Hippocampal formation (tissue), 2 donors: Measurements from ENCODE around the gene ST6GALNAC6.
A peak's percentile ranks its signal among the peaks of the same experiment; 100 is the strongest.
"Not testable (repeated sequence)": the region's sequence is repeated elsewhere in the genome, so short reads cannot be mapped to it uniquely, and the experiment has no call there.

Source experiments
- DNase-seq, 2 donors: peaks; one replicate each; lab custom pipeline; 2025; lab: John Stamatoyannopoulos, UW

Gene ST6GALNAC6

DNA sequence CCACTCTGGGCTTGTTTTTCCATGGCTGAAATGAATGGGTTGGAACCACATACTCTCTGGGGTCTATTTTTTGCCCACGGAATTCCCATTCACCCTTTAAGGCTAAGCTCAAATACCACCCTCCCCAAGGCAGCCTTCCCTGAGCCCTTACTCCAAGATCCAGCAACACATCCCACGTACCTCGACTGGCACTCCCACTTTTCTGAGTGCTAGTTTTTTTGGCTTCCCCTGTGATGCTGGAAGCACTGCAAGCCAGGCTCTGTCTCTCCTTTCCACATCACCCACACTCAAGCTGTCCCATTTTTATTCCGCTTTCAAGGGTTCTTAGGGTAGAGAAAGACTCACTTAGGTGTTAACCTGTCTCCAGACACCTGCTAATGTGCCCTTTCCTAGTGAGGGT lies 6.0 kb downstream of the ST6GALNAC6 start:
- DNase-seq, result peak in 1 of 2 donors; percentile 55

- DNase-seq, result no peak
These were observed 6.6 kb downstream of the ST6GALNAC6 start for GRCh38 chr9:127892831-127893230.

DNA sequence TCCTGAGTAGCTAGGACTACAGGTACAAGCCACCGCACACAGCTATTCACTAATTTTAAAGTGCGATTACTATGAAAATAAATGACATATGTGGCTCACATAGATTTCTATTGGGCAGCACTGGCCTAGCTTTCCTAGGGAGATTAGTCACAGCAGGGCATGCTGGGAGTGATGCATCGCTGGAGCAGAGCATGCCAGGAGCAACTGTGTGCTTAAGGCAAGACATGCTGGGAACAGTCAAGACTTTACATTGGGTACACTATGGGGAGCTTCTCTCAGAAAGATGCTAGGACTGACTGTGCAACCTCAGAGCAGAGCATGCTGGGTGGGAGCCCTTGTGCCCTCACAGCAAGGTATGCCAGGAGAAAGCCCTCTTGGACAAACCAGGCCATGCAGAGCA lies 9.3 kb downstream of the ST6GALNAC6 start:
- no peak for DNase-seq

DNA sequence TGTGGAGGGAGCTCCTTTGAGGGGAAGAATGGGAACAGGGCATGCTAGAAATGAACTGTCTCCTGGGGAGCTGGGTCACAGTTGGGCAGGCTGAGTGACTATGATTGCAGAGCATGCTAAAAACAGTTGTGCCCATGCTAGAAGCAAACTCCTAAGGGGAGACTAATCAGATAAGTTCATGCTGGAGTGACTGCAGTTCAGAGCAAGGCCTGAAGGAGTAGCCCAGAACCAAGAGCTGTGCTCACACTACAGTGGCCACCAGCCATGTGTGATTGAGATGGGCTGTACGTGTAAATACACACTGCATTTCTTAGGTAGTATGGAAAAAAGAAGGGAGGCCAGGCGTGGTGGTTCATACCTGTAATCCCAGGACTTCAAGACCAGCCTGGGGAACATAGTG lies 11.6 kb downstream of the ST6GALNAC6 start:
- DNase-seq, result no peak

- DNase-seq, result no peak
These were observed 12.9 kb downstream of the ST6GALNAC6 start for GRCh38 chr9:127886401-127886972.

DNA sequence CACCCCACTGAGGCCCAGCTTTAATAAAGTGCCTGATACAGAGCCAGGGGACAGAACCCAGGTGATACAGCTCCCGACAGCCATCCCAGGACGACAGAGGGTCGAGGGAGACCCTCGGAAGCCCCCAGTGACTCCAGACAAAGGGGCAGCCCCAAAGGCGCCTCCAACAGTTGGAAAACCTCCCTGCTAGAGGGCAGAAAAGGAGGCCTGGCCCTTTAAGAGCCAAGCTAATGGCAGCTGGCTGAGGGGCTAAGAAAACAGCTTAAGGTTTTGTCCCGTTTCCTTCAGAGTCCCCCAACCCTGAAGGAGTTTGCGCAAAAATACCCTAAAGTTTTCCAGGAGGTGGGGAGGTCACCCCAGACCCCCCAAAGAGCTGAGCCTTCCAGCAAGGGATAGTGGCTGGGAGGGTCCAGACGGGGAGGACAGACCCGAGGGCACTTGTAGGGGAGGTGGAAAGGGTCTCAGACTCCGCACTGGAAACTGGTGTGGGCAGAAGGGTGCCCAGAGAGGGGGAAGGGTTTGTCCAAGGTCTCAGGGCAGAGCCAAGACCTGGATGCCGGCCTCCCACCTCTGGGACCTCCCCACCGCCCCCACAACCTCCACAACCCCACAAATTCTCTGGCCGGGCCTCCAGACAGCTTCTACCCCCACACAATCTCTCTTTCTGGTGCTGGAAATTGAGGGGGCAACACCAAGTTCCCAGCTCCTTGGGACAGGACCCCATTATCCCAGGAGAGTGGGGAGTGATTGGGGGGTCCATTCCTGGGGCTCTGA lies 13.7 kb downstream of the ST6GALNAC6 start:
- no peak for DNase-seq

DNA sequence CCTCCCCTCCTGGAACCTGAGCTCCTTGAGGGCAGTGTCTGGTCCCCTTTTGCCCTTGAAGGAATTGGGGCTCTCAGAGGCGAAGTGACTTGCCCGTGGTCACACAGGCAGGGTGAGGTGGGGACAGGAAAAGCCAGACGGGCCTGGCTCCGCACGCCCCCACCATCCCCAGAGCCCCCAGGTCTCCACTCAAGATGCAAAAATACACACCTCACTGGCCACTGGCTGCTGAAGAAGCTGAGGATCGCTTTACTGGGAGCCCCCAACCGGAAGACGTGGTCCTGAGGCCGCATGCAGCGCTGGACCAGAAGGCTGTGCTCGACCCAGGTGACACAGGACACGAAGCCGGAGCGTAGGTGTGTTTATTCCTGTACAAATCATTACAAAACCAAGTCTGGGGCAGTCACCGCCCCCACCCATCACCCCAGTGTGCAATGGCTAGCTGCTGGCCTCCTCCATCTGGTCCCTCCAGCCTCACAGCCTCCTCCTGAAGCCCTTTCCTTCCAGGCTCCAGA lies 14.4 kb downstream of the ST6GALNAC6 start:
- DNase-seq, result no peak

GRCh38 chr9:127884427-127884911 lies 14.9 kb downstream of the ST6GALNAC6 start:
- DNase-seq, result no peak

GRCh38 chr9:127883959-127884358 lies 15.4 kb downstream of the ST6GALNAC6 start:
- DNase-seq, result no peak

DNA sequence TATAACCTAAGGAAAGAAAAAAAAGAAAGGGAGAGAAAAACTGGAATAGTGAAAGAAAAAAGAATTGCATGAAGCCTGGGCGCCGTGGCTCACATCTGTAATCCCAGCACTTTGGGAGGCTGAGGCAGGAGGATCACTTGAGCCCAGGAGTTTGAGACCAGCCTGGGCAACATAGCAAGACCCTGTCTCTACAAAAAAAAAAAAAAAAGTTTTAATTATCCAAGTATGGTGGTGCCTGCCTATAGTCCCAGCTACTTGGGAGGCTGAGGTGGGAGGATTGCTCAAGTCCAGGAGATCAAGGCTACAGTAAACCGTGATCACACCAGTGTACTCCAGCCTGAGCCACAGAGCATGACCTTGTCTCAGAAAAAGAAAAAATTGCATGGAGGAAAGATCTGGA lies 17.7 kb downstream of the ST6GALNAC6 start:
- not testable (repeated sequence) for DNase-seq

- no peak for DNase-seq
These were observed 19.3 kb downstream of the ST6GALNAC6 start for GRCh38 chr9:127880143-127880542.

DNA sequence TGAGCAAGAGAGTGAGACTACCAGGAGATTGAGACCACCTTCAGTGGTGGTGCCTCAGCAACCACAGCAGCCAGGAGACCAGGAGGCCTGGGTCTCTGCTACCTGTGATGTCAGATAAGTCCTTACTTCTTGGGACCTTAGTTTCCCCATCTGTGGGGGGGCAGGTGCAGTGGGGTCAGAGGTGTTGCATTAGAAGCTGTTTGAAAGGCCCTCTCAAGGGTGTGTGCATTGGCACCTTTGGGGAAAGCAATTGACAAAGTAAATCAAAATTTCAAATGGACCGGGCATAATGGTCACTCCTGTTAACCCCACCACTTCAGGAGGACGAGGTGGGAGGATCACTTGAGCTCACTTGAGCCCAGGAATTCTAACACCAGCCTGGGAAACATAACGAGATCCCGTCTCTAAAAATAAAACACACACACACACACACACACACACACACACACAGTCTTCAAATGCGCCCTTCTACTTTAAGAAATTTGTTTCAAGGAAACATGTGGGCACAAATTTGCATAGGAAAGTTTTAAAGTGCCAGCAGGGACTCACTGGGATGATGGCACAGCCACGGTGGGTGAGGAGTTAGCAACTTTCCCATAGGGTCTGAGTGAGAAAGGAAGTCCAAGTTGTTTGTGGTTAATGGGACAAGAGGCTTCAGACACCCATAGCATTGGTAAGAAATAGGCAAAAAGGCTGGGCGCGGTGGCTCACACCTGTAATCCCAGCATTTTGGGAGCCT lies 20.6 kb downstream of the ST6GALNAC6 start:
- DNase-seq, result no peak

DNA sequence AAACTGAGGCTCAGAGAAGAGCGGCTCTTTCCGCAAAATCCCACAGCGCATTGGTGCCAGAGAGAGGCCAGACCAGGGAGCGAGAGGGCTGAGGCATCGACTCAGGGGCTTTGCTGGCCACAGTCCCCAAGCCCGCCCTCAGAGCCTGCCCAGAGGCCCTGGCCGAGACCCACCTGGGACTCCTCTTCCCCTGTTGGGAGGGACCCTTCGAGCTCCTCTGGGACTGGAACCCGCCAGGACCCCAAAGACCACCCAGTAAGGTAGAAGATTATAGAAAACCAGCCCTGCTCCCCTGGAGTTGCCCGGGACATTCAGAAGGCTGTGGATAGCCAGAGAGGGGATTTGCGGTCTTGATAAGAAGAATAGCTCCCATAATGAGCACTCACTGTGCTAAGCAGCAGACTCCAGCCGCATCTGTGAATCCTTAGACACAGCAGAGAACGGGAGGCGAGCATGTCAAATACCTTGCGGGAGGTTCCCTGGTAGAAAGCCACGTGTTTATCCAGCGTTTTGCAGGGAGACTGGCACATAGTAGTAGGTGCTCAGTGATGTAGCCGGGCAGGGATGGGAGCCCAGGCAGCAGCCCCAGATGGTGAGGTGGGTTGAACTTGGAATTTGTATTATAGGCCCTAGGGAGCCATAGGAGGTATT lies 21.3 kb downstream of the ST6GALNAC6 start:
- no peak for DNase-seq

- DNase-seq, result peak; percentile 78 to 85
These were observed 21.8 kb downstream of the ST6GALNAC6 start, which contains the start of gene AK1 for GRCh38 chr9:127877566-127877998. AK1 (minus strand) TSS chr9:127877675; CDS start chr9:127874617, 3,058 bp downstream.

DNA sequence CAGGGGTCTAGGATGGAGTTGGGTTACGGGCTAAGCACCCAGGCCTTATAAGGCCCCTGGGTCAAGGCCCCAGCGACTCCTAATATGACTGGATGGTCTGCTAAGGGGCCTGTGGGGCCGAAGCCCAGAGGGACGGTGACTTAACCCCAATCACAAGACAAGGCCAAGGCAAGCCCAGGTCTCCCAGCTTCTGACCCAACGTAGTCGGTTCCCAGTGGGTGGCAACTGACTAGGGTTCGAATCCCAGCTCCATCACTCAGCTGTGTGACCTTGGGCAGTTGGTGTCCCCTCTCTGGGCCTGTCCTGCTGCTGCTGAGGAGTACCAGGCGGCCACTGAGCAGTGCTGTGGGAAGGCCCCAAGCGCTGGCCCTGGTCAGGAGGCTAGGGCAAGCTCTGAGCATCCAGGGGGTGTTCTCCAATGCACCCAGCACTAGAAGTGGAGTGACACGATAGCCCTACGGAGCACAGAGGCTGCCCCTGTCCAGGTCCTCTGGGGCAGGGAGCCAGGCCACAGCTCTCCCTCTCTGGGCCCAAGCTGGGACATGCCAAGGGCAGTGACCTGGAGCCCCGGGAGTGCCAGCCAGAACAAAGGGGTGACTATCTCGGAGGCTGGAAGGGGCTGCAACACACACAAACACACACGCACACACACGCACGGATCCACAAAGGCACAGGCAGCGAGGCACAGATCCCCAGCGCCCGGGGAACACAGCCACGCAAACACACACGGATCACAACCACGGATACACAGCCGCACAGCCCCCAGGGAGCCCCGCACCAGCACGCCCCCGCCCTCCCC lies 22.4 kb downstream of the ST6GALNAC6 start:
- DNase-seq, result no peak

GRCh38 chr9:127876026-127876763 lies 23.2 kb downstream of the ST6GALNAC6 start:
- no peak for DNase-seq

GRCh38 chr9:127875306-127875966 lies 24.0 kb downstream of the ST6GALNAC6 start:
- no peak for DNase-seq

DNA sequence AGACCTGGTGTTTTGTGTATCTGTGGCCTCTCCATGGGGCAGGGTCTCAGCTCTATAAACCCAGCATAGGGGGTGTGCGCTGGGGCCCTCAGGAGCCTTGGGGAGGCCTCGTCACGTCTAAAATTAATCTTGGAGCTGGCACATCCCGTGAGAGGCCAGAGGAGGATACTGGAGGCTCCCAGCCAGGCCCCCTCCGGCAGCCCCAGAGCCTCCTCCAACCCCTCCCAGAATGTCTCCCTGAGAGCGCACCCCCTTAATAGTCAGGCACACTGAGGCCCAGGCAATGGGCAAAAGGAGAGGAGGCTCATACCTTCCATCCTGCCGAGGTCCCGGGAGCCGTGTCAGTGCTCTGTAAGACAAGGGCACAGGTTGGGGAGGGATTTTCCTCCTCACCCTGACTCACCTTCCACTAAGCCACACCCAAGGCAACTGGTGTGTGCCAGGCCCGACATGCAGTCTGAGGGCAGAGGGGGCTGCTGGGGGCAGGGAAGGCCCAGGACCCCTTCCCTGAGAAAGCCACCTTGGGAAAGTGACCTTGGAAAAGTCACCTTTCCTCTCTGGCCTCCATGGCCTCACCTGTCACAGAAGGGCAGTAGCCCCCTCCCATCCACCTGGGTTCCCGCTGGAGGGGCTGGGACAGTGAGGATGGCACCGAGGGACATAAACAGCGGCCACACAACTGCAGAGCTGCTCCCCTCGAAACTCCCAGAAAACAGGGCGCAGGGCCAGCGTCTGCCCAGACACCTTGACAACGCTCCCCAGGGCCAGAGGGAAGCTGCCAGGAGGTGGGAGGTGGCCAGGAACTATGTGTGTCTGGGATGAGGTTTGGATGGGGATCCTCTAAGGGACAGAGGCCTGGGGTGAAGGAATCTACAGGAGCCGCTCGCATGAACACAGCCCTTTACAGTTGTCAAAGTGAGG lies 24.8 kb downstream of the ST6GALNAC6 start:
- DNase-seq, result peak in 1 of 2 donors; percentile 36

GRCh38 chr9:127873886-127874285 lies 25.5 kb downstream of the ST6GALNAC6 start:
- DNase-seq, result peak; percentile 81 to 83
